ENCODE measurements around the gene LIN9.

DNA sequence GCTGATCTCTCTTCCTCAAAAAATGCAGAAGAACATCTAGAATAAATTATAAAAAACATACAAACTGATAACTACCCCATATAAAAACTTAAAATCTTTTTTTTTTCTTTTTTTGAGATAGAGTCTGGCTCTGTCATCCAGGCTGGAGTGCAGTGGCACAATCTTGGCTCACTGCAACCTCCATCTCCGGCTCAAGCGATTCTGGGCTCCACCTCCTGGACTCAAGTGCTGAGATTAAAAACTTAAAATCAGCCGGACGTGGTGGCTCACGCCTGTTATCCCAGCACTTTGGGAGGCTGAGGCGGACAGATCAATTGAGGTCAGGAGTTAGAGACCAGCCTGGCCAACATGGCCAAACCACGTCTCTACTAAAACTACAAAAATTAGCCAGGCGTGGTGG, 31.1 kb downstream of the LIN9 start:
- TF ChIP-seq CTCF (IDR thresholded peaks at IDR 0.05; ENCODE audit: insufficient read depth, low read length, poor library complexity, severe bottlenecking) = no peak
- TF ChIP-seq EZH2phosphoT487 (conservative IDR thresholded peaks at IDR 0.05; ENCODE audit: low read length) = no peak

Measured in SU-DHL-6 (cell line).